Amniotic stem cell (primary cell): ENCODE data around the gene OPCML.

ENCODE experiments used
- DNase-seq: peaks from one replicate; lab custom pipeline; 2025; lab: John Stamatoyannopoulos, UW

The OPCML gene

DNA sequence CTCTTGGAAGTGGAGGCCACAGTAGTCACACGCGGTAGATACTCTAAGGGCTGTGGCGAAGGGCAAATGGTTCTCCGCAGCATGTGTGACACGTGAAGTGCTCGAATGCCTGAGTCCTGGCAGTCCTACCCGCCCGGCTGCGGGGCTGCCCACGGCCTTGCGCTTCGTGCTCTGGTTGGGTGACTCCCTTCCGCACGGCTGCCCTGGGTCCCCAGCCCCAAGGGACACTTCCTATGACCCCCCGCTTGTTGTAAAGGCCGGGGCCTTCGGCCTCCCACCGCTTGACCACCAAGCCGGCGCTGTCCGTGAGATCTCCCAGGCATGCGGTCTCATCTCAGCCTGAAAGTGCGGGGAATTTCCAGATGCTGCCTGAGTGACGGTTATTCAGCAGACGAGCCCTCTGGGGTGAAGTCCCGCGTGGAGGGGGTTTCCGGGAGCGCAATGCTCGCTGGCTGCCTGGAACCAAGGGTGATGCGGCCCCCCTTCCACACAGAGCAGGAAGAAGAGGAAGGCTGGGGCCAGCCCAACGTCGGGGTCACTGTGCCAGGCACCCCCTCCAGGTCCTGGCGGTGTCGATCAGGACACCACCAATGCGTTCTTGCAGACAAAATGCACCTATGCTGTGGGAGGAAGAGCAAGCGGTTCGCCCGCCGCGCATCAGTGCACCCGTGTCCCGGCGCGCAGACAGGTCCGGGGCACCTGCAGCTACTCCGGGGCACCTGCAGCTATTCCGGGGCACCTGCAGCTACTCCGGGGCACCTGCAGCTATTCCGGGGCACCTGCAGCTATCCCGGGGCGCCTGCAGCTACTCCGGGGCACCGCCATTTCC lies 171.2 kb downstream of the OPCML start:
- DNase-seq: no peak

DNA sequence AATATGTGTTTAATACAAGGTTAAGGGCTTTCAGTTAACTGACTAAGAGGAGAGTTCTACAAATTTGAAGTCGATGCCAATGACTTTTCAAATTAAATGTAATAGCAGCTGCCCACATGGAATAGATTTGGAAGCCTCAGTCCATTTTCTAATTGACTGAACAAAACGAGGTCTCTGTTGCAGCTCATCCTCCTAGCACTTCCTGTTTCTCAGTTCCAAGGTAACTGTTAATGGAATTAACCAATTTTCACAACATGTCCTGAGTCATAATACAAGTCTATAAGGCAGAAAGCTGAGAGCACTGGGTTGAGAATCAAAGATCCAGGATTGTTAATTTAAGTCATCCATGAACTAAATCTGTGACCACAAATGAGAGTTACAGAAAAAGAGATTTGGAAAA lies 177.2 kb downstream of the OPCML start:
- DNase-seq: no peak

DNA sequence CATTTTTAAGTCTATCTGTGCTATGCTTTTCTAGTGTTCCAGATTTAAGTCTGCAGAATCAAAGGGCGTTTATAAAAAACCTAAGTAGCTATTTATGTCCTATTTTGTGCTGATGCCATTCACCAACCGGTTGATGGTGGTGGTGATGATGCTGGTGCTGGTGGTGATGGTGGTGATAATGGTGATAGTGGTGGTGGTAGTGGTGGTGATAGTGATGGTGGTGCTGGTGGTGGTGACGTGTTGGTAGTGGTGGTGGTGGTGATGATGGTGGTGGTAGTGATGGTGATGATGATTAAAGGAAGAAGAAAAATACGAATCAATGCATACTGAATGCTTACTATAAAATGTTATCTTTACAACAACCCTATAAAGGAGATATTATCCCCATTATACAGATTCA lies 178.2 kb downstream of the OPCML start:
- DNase-seq: no peak

DNA sequence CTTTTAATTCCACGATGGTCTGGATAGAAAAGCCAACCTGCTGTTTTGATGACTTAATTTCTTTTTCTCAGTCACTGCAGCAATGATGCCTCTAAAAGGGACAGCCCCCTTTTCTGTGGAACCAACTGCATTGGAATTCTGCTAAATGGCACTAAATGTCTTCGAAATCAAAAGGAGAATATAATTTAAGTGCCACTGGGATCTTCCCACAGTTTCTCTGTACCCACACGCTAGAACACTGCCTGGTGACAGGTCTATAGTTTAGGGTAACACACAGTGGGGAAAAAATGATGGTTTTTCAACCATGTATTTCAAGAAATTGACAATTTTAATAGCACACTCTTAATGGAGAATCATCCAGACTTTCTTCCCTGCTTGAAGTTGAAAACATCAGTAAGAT lies 182.3 kb downstream of the OPCML start:
- DNase-seq: no peak

DNA sequence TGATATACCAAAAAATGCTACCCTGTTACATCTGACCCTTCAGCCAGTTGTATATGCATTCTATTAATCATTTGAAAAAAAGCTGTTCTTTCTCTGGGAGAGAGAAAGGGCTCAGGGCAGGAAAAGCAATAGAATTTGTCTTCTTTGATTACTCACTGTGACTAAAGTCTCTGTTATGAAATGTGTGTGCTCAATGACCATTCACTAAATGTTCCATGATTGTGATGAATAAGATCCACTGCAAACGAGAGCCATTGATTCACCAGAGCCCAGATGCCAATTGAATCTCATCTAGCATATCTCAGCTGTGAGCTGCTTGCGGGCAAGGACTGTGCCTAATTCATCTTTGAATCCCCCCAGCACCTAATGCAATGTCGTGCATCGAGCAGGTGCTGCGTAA lies 184.3 kb downstream of the OPCML start:
- DNase-seq: no peak

- no peak for DNase-seq
Measured at GRCh38 chr11:133346137-133346536, 186.2 kb downstream of the OPCML start.

DNA sequence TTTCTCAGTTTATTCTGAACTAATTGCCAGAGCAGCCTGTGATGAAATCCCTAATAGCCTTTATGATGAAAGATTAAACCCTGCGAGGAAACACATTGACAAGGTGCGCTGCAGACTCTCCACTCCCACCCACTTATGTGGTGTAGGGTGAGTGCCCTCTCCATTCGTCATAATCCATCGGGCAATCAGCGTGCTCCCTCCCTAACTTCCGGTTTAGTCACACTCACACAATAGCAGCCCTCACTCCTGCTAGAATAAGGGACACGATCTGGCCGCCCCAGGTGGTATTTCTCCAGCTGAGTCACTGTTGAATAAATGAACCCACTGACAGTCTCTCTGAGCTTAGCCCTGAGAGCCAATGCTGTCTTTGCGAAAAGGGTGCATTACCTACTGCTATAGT lies 188.3 kb downstream of the OPCML start:
- no peak for DNase-seq

DNA sequence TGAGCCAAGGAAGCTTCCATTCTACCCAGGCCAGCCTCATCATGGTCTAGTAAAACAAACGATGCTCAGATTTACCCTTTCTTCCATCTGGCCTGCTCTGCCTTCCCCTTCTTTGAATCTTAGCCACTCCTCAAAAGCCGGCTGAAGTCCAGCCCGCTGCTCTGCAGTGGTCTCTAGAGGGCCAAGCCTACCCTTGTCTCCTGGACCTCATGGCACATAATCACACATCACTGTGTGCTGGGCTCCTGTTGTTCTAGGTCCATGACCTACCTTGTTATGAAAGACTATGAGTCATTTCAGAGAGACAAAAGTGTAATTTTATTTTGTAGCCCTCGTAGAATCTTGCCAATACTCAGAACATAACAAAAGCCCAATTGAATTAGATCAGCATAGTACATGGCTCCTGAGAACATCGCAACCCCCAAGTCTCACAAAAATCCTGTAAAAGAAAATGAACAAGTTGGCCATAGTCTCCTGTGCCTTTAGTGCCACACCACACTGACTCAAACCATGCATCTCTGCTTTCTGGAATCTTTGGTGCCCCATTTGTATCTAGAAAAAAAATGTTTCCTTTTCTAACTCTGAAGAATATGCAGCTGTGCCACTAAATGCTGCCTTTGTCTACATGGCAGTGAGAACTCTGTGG lies 192.7 kb downstream of the OPCML start:
- no peak for DNase-seq

DNA sequence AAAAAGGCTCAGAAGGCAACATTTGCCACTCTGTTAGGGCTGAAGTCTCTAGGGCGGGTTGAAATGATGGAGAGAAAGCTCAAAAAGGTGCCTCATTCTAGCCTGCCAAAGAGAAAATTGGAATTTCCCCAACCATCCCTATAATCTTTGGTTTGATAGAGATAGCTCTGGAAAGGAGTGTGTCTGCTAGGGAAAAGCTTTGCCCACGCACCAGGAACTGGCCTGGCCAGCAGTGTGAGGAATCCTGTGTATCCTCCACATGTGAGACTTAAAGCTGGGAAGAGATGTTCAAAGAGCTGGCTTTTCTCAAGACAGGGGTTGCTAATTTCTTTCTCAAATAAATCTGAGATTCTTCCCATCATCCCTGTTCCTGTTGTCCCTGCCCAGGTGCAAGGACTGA lies 193.7 kb downstream of the OPCML start:
- DNase-seq: no peak

GRCh38 chr11:133337951-133338418 lies 194.3 kb downstream of the OPCML start:
- DNase-seq: no peak

DNA sequence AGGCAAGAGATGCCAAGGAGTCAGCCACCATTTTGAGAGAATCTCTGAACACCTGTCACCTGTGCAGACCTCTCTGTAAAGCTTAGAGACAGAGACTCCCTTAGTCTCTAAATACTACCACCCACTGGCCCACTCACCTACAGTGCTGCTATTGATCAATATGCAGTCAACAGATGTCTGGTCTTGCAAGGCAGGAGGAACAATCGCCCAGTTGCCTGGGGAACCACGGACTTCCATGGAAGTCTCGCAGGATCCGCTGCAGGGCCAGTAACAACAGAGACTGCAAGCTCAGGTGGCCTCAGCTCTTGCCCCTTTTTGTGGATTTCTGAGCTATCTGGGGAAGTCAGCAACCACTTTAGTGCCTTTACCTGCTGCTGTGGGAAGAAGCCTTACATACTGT lies 195.1 kb downstream of the OPCML start:
- DNase-seq: no peak

DNA sequence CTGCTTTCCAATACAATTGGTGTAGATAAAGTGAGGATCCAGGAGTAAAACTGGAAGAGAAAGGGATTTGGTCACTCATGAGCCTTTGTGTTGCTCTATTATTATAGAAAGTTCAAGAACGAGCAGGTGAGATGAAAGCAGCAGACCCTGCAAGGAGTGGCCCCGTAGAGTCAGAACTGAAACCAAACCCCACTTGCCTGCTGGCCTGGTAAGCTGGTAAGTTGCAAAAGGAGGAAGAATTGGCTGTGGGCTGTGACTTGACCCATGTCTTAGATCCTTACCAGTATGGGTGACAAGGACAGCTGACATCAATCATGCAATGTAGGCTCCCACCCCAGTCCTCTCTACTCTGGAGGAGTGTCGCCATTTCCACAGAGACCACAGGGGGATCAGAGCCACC lies 201.3 kb downstream of the OPCML start:
- DNase-seq: no peak

- DNase-seq: no peak
Measured at GRCh38 chr11:133326849-133327248, 205.5 kb downstream of the OPCML start.

DNA sequence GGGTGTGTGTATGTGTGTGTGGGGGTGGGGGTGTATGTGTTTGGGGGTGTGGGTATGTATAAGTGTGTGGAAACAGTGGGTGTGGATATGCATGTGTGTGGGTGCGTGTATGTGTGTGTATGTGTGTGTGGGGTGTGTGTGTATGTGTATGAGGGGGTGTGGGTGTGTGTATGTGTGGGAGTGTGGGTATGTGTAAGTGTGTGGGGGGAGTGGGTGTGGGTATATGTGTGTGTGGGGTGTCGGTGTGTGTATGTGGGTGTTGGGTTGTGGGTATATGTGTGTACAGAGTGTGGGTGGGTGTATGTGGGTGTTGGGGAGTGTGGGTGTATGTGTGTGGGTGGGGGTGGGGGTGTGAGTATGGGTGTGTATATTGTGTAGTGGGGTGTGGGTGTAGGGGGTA lies 206.0 kb downstream of the OPCML start:
- no peak for DNase-seq

DNA sequence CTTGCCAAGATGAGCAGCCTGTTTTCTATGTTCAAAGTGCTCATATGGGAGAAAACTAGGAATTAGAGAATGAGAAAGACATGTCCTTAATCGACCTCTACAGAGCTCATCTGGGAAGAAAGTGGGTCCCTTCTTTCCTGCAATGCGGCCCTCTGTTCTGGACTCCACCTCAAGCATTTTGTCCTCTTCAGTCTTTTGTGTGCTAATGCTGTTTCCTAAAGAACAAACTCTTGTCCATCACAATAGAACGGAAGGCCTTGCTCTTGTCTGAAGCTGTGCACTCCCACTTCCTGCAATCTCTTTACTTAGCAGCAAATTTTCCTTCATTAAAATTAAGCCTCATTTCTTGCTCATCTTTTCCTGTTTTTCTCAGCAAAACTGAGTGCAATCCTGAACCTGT lies 206.6 kb downstream of the OPCML start:
- DNase-seq: no peak

GRCh38 chr11:133323354-133323753 lies 208.9 kb downstream of the OPCML start:
- no peak for DNase-seq

- DNase-seq: no peak
Measured at GRCh38 chr11:133318221-133318620, 214.1 kb downstream of the OPCML start.

DNA sequence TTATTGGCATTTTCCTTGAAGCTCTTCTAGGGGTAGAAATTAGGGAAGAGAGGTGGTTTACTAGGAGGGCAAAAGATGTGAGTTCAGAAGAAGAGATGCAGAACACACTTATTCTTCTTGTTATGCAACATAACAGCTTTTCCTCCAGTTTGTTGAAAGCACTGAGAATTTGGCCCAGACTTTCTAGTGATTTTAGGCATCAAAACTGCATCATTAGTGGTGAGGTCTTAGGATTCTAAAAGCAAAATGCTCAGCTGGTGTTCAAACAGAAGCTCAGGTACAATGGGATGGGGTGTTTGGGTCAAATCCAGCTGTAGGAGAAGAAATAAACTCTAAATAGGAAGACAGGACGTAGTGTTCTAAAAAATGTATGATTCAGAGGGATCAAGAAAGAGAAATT lies 221.1 kb downstream of the OPCML start:
- DNase-seq: no peak

- no peak for DNase-seq
Measured at GRCh38 chr11:133306019-133306418, 226.3 kb downstream of the OPCML start.

- DNase-seq: no peak
Measured at GRCh38 chr11:133305208-133305956, 226.9 kb downstream of the OPCML start.

DNA sequence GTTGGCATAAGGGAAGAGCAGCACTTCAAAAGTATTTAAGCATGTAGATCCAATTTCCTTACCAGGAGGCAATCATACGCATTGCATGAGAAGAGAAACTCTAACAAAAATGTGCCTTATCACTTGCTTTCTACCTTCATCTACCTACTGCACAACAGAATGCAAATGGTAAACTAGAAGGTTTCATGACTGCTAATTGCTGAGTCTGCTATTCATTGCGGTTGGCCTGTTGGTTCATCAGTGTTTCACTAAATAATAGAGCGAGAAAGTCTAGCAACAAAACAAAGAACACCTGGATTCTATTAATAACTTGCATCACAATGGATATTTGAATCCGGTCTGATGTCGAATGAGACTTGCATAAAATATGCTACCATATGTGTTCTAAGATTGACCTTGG lies 229.0 kb downstream of the OPCML start:
- DNase-seq: no peak

GRCh38 chr11:133302056-133302455 lies 230.2 kb downstream of the OPCML start:
- DNase-seq: no peak

- no peak for DNase-seq
Measured at GRCh38 chr11:133300666-133301065, 231.6 kb downstream of the OPCML start.
